COR-L47 (cell line): Measurements from ENCODE around the gene GRID1.

Experiments used
- DNase-seq: peaks from one replicate; lab custom pipeline; 2025; lab: John Stamatoyannopoulos, UW

The GRID1 gene

GRCh38 chr10:86063341-86063740, 303.3 kb downstream of the GRID1 start:
- DNase-seq = no peak

- no peak for DNase-seq
Measured at GRCh38 chr10:86062647-86063145, 303.9 kb downstream of the GRID1 start.

DNA sequence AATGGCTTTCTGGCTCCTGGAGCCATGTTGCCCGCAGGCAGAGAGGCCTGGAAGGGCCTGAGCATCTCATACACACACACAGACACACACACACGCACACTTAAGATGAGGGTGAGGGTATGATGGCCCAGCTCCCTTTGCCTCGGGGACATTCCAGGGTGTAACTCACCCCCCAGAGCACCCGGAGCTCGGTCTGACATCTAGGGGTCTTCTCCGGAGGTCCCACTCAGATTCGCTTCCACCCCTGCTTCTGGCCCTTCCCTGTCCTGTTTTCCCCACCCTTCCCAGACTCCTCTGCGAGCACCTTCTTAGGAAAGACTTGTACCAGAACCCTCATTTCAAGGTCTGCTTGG, 304.4 kb downstream of the GRID1 start:
- no peak for DNase-seq

GRCh38 chr10:86061278-86062197, 305.1 kb downstream of the GRID1 start:
- DNase-seq = no peak

DNA sequence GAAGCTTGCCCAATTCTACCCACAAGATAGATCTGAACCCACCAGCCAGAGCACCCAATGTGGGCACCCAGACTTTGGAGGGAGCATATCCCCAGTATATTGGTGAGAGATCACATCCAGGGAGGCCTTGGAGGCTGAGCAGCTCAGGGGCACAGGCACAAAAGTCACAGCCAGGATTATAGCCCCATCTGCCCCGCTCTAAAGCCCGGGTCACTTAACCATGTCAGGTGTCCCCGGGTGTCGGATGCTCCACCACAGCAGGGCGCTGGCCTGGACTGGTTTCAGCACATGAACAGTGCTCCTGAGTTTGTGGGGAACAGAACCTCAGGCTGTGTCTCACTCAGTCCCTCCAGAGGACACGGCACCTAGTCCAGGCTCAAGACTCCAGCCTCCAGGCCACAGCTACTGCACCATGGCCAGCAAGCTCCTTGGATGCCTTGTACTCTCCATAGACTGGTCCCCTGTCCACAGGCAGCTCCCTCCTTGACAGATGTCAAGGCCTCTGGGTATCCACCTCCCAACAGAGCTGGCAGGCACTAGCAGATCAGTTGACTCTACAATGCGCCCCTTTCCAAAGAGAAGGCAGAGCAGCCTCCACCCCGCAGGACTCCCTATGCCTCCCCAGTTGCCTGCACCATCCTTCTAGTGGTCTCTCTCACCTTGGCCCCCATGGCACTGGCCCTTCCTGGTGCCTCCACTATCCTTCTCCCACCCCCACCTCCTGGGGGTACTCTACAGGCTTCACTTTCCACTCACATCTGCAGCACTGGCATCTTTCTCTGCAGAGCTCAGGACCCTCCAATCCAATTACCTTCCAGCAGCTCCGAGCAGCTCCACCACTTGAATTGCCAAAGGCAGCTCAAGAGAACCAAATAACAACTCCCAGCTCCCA, 306.0 kb downstream of the GRID1 start:
- DNase-seq = no peak

GRCh38 chr10:86059892-86060291, 306.7 kb downstream of the GRID1 start:
- no peak for DNase-seq

DNA sequence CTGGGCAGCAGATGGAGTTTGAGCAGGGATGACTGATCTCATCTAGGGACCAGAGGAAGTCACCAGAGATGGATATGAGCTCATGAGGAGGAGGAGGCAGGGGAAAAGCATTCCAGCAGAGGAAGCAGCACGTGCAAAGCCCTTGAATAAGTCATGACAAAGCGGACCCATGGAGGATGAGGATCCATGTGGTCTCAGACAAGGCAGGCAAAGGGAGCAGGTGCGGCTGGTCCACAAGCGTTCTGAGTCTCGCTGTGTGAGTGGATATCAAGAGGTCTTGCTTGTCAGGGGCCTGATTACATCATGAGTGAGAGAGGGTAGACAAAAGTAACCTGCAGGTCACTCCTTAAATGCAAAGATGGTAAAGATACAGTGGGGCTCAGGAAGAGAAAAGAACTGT, 307.6 kb downstream of the GRID1 start:
- DNase-seq = no peak

GRCh38 chr10:86057708-86058107, 308.9 kb downstream of the GRID1 start:
- DNase-seq = no peak

- no peak for DNase-seq
Measured at GRCh38 chr10:86056672-86057071, 309.9 kb downstream of the GRID1 start.

DNA sequence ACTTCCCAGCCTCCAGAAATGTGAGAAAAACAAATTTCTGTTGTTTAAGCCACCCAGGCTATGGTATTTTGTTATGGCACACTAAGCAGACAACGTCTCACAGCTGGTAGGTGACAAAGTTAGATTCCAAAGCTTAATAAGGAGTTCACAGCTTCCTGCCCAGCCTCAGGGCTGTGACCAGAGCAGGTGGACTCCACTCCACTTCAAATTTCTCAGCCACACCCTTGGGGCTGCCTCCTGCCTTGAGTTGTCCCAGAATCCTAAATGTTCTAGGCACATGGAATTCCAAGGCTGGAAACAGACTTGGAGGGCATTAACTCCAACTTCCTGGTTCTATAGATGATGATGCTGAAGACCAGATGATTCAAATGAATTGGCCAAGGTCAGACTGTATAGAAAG, 310.7 kb downstream of the GRID1 start:
- DNase-seq = no peak

- no peak for DNase-seq
Measured at GRCh38 chr10:86053675-86054074, 312.9 kb downstream of the GRID1 start.

DNA sequence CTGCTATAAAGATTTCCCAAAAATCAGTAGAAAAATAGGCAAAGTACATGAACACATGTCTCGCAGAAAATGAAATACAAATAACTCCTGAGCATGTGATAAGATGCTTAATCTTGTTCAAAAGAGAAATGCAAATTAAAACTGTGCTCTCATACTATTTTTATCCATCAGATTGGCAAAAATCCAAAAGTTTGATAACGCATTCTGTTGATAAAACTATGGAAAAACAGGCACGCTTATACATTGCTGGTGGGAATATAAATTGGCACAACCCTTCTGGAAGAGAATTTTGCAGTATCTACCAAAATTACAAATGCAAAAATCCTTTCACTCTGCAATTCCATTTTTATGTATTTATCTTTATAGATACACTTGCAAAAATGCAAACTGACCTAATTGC, 315.0 kb downstream of the GRID1 start:
- no peak for DNase-seq

- no peak for DNase-seq
Measured at GRCh38 chr10:86049442-86049841, 317.2 kb downstream of the GRID1 start.

DNA sequence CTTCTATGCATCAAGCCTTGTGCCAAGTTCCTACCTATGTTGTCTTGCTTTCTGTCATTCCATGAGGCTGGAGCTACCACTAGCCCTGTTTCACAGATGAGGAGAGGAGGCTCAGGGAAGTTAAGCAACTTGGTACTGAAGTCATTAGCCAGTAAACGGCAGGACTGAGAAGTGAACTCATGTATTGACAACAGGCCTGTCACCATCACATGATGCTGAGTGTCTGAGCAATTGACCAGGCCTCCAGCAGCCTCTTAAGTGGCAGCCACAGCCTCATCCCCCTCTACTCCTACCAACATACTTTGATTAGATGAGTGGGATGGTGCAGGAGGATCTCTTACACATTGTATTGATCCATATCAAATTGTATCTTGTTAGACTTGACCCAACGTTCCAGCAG, 317.6 kb downstream of the GRID1 start:
- DNase-seq = no peak

DNA sequence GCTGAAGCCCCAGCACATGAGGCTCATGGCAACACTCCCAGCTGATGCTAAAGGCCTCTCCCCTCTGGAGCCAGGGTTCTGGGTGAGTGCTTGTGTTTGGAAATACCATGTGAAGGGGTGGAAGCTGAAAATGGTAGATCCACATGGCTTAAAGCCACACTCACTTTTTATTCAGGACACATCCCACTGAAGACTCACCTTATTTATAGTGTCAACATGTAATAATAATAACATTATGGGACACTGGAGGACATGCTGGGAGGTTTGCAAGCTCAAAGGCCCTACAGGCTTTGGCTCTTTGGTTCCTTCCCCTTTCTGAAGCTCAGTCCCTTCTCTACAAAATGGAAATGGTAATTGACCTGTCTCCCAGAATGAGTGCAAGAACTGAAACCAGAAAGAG, 318.0 kb downstream of the GRID1 start:
- DNase-seq = no peak

DNA sequence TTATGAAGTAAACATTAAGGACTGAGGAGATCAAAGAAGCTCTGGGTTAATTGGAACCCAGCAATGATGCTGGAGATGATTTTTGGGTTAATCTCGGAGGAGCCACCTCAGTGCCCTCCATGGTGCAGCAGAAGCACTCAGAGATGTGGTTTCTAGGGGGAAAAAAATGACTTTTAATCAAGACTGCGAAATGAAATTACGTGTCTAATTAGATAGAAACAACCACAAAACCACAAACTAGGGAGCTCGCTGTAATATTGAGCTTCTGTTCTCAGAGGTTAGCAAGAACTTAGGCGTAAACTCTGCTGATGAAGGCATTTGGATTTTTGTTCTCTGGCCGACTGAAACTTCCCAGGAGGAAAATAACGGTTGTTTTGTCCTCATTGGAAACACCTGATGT, 319.0 kb downstream of the GRID1 start:
- DNase-seq = no peak

DNA sequence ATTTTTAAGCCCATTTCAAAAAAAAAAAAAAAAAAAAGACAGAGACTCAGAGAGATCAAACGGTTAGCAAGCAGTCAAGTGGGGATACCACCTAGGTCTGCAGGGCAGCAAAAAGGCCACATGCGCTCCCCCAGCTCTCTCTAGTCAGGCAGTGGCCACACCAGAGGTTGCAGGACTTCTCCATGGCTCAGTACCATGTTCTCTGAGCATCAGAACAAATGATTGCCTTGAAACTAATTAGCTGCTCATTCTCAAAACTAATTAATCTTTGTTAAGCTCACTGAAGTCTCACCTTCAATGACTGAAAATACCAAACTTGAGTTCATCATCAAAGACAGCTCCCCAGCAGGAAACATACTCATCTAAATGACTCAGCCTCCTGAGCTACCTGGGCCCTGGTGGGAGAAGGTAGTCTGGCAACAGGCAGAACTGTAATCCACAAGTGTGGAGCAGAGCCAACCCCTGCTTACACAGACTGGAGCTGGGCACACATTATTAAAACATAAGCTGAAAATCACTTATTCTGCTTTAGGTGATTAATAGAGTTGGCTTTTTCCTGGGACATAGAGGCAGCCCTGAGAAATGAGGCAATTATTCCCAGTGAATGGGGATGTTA, 319.6 kb downstream of the GRID1 start:
- no peak for DNase-seq

- no peak for DNase-seq
Measured at GRCh38 chr10:86045896-86046295, 320.7 kb downstream of the GRID1 start.

- DNase-seq = no peak
Measured at GRCh38 chr10:86044029-86044428, 322.6 kb downstream of the GRID1 start.

DNA sequence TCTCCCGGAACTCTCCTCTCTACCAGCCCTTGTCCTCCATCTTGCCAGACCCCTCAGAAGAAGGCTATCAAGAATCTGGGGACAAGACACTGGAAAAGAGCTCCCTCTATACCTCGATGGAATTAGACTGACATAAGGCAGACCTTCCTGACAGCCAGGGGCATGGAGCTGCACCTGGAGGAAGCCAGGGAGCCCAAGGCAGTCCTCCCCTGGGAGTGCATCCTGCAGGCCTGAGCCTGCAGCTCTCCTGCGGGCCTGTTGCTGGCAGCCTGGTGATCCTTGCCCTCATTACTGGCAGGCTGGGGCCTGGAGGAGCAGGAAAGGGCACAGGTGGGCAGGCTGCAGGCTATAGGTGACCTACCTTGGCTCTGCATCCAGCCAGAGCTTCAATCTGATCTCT, 323.4 kb downstream of the GRID1 start:
- DNase-seq = no peak

GRCh38 chr10:86042161-86042560, 324.4 kb downstream of the GRID1 start:
- DNase-seq = no peak

- no peak for DNase-seq
Measured at GRCh38 chr10:86041116-86041515, 325.5 kb downstream of the GRID1 start.
